Measurements from ENCODE around the gene NSDHL.

Gene NSDHL

DNA sequence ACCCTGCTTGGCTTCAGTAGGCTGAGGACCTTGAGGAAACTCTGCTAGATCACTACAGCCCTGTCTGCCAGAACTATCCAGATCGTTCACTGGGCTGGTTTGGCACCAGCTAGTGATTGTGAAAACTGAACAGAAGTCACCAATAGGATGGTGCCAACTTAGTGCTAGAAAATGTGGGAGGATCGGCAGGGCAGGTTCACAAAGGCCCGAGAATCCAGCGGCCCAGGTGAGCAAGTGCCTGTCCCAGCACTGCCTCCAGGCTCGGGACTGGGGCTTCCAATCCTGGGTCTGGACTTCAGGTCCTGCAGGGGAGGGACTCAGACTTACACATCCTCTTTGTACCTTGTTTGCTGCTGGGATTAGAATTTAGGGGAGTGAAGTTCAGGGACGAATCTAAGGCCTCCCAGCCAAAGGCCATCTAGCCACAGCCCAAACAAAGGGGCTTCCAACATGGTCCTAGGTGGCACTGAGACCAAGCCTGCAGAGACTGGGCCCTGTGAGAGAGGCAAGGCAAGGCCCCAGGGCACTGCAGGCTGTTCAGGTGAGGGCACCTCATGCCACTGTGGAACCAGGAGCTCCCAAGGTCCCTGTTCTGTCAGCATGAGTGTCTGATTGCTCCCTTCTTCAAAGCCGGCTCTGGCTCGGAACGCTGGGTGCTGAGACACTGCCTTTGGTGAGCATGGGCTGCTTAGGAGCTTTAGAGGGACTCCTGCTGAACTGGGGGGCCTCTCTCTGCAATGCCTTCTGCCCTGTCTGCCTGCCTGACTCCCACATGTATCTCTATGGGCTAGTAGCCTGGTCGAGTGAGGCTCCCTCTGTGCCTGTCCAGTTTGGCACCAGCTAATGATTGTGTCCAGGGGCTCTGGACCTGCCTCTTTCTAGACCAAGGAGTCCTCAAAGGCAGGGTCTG, 46.3 kb downstream of the NSDHL start:
- TF ChIP-seq, protein P1, sequence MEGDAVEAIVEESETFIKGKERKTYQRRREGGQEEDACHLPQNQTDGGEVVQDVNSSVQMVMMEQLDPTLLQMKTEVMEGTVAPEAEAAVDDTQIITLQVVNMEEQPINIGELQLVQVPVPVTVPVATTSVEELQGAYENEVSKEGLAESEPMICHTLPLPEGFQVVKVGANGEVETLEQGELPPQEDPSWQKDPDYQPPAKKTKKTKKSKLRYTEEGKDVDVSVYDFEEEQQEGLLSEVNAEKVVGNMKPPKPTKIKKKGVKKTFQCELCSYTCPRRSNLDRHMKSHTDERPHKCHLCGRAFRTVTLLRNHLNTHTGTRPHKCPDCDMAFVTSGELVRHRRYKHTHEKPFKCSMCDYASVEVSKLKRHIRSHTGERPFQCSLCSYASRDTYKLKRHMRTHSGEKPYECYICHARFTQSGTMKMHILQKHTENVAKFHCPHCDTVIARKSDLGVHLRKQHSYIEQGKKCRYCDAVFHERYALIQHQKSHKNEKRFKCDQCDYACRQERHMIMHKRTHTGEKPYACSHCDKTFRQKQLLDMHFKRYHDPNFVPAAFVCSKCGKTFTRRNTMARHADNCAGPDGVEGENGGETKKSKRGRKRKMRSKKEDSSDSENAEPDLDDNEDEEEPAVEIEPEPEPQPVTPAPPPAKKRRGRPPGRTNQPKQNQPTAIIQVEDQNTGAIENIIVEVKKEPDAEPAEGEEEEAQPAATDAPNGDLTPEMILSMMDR (IDR thresholded peaks at IDR 0.05; ENCODE audit: insufficient read depth, low read depth, low read length, missing control alignments): no peak
- DNase-seq (ENCODE audit: low read depth): no peak
- H3K4me3 ChIP-seq (ENCODE audit: low read depth, low read length): no peak overlapping the region

DNA sequence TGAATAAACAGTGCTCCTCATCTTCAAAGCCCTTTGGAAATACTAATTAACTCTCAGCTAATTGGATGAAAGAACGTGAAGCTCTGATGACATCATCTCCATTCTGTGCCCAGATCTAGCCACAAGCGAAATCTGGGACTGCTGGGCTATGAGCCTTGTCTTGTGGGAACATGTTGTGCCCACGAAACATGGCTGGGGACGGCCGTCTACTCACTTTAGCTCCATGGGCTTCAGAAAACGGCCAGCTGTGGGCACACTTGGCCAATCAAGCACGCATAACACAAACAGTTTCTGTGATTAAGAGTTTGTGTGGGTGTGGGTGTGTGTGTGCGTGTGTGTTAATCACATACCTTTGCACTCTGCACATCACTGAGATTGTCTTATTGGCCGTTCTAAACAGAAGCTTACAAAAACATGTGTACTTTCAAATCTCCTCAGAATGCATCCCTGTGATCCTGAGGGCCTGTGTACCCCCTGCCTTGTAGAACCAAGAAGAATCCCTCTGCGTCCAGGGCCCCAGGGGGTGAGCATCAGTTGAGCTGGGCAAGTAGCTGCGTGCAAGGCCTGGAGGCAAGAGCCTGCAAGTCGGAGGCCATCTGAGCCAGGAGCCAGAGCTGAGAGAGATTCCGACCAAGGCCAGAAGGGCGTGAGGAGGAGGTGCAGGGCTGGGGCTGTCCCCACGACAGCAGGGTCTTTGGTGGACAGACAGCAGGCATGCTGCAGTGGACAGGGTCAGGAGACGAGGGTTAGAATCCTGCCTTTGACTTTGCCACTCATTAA, 48.3 kb downstream of the NSDHL start:
- TF ChIP-seq, protein P1 (IDR thresholded peaks at IDR 0.05; ENCODE audit: insufficient read depth, low read depth, low read length, missing control alignments): no peak
- no peak for DNase-seq (ENCODE audit: low read depth)

DNA sequence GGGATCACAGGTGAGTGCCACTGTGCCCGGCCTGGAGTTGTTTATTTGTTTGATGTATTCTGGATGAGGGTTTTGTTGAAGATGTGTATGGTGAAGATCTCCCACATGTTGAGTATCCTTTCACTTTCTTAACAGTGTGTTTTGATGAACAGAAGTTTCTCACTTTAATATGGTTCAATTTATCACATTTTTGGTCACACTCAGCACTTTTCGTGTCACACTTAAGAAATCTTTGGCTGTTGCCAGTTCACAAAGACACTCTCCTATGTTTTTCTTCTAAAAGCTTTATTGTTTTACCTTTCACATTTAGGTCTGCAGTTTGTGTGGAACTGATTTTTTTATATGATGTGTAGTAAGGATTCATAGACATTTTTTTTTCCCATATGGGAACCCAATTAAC, 50.4 kb downstream of the NSDHL start:
- DNase-seq (ENCODE audit: low read depth): no peak
- TF ChIP-seq, protein P1 (IDR thresholded peaks at IDR 0.05; ENCODE audit: insufficient read depth, low read depth, low read length, missing control alignments): no peak
- no peak overlapping the region for H3K4me3 ChIP-seq (ENCODE audit: low read depth, low read length)

More for the DNA sequence above, 48.3 kb downstream of the NSDHL start:
- H3K4me3 ChIP-seq (ENCODE audit: low read depth, low read length): no peak overlapping the region

DNA sequence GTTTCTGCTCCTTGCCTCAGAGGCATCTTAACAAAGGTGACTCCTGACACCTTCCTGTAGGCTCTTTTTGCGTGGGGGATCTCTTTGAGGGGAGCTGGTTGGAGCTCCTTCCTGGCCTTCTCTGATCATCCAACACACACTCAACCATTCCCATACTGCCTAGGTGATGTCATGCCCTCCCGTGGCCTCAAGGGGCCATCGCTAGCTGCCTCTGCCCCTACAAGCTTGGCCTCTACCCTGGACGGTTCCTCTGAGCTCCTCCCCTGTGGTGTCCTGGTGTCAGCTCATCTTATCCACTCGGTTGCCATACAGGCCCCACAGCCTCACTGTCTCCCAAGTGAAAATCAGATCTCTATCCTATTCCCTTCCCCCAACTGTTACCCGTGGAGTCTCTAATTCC, 53.3 kb downstream of the NSDHL start:
- no peak for DNase-seq (ENCODE audit: low read depth)

DNA sequence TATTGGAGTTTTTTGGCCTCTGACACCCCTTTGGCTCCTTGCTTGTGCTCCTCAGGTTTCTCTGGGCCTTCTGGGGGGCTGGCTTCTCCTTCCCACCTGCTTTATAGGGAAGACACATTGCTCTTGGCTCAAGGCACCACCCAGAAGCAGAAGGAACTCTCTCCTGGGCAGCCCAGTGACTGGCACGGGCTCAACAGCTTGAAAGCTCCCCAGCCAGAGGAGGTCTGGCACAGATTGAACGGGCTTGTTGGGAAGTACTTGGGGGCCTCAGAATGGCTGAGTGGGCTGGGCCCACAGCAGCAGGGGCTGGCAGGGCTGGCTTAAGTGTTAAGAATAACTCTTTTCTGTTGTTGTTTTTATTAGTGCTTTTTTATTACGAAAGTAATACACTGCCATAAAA, 55.9 kb downstream of the NSDHL start:
- TF ChIP-seq, protein P1 (IDR thresholded peaks at IDR 0.05; ENCODE audit: insufficient read depth, low read depth, low read length, missing control alignments): no peak
- DNase-seq (ENCODE audit: low read depth): no peak
- H3K4me3 ChIP-seq (ENCODE audit: low read depth, low read length): no peak overlapping the region

More for the DNA sequence above, 53.3 kb downstream of the NSDHL start:
- TF ChIP-seq, protein P1 (IDR thresholded peaks at IDR 0.05; ENCODE audit: insufficient read depth, low read depth, low read length, missing control alignments): no peak
- H3K4me3 ChIP-seq (ENCODE audit: low read depth, low read length): no peak overlapping the region

DNA sequence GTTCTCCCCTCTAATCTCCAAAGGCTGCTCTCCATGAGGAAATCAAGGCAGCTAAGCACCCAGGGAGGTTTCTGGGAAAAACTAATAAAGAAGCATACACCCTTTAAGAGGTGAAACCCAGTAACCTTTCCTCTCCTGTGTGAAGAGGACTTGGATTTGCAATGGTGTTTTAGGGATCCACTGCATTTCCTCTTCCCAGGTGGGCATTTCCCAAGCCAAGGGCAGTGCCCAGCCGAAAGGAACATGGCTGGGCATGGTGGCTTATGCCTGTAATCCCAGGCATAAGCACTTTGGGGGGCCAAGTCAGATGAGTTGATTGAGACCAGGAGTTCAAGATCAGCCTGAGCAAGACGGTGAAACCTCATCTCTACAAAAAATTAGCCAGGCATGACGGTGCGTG, 61.6 kb downstream of the NSDHL start:
- H3K4me3 ChIP-seq (ENCODE audit: low read depth, low read length): no peak overlapping the region
- no peak for DNase-seq (ENCODE audit: low read depth)
- TF ChIP-seq, protein P1 (IDR thresholded peaks at IDR 0.05; ENCODE audit: insufficient read depth, low read depth, low read length, missing control alignments): no peak
